SHP77 treated with DMSO at 0.1 percent for 48 hours (cell line): ENCODE results near the gene CRIP3.

Source experiments
- DNase-seq: peaks from one replicate; lab custom pipeline; 2025; lab: John Stamatoyannopoulos, UW

Gene CRIP3

DNA sequence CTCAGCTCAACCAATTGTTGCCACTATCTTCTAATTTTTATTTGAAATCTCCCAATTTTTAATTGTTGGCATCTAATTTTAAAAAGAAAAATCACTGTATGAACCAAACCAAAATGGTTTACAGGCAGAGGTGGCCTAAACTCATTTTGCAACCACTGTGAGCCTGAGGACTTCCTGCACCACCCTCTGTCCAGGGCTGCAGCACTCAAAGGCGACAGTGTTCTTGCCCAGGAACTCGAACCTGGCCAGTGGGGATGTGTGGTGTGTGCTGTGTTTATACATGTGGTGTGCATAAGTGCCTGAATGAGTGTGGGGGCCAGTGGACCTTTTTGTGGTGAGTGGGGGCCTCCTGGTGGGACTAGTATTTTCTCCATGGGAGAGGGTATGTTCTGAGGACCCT lies 34.9 kb downstream of the CRIP3 start:
- no peak for DNase-seq

DNA sequence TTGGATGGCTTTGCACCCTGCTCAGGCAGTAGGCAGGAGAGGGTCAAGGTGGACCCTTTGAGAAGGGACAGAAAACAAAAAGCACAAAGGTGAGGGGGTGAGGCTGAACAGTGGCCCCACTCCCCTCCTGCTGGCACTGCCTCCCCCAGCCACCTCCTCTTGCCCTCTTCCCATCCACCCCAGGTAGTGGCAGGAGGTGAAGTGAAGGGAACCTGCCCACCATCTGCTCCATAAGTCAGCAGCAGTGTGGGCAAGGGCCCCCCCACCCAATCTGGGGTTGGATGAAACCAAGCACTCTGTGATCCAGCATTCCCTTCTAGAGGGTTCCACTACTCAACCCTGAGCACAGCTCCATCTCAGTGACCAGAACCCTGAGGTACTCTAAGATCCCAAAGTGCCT lies 36.7 kb downstream of the CRIP3 start:
- no peak for DNase-seq

GRCh38 chr6:43271103-43271815 lies 37.4 kb downstream of the CRIP3 start:
- DNase-seq, result no peak

- DNase-seq, result no peak
Measured at GRCh38 chr6:43269273-43270007, 39.2 kb downstream of the CRIP3 start.

GRCh38 chr6:43268782-43269272 lies 39.8 kb downstream of the CRIP3 start:
- DNase-seq, result no peak

DNA sequence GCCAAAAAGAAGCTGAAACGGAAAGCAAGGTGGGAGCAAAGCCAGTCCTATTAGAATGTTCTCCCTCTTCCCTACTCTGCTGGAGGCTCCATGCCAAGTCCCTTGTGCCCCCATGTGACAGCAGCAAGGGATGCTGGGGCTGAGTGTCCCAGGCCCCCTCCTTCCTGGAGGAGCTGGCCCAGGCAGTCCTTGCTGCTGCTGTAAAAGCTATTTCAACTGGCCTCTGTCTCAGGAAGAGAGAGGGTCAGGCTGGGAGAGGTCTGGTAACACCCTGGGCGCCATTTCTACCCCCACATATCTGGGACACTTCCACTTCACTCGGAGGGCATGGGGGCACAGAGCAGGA lies 40.3 kb downstream of the CRIP3 start:
- DNase-seq, result peak; percentile 49

DNA sequence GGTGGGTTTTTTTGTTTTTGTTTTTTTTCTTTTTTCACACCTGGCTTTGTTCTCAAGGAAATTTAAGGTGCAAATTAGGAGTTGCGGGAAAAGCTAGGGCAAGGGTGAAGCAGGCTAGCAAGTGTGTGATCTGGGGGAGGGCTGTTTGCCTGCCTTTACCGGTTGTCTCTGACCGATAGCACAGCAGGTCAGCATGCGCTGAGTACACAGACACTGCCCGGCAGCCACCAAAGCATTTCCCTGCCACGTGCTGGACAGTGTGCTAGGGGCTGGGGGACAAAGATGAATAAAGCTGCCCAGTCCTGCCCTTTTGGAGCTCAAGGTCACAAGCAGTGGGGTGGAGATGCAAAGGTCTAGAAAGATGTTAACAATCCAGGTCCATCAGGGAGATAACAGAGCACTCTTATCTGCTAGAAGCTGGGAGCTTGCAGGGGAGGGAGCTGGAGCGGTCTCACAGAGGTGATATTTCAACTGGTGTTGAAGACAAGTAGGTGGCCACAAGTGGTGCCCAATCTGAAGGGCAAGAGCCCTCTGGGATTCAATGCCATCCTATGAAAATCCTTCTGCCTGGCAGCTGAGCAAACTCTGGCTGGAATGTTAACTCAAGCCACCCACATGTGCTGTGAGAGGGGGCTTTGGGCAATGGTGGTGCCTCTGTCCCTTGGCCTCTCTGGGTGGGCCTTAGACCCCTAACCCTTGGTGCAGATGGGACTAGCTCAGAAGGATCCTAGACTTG lies 40.8 kb downstream of the CRIP3 start:
- peak; percentile 49 for DNase-seq

GRCh38 chr6:43265564-43265963 lies 43.1 kb downstream of the CRIP3 start:
- DNase-seq, result no peak

- DNase-seq, result no peak
Measured at GRCh38 chr6:43264599-43265145, 44.0 kb downstream of the CRIP3 start.

DNA sequence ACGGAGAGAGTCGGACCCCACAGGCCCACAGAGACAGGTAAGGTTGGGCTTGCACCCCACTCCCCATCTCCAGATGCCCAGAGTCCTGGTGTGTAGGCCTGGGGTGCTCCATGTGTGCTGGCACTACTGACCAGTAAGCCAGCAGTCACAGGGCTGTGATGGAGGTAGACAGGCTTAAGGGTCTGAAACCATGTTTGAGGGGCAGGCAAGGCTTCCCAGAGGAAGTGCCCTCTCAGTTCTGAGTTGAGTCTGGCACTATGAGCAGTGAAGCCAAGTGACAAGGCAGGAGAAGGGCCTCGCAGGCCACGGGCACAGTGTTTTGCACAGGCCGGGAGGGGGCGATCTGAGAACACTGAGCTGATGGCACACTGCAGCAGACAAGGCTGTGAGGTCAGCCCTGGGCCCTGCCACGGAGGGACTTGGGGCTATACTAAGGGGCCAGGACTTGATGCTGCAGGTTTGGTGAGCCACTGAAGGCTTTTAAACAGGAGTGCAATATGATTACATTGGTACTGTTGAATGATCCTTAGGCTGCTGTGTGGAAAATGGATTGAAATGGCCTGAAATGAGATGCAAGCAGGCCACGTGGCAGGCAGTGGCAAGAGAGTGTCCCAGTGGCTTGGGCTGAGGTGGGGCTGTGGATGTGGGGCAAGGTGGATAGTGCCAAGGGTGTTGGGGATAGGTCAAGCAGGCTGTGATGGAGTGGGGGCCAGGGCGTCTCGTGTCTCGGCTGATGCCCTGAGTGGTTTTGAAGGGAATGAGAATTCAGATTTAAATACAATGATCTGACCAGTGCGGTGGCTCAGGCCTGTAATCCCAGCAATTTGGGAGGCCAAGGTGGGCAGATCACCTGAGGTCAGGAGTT lies 45.1 kb downstream of the CRIP3 start:
- peak; percentile 15 for DNase-seq

- DNase-seq, result no peak
Measured at GRCh38 chr6:43262780-43263313, 45.8 kb downstream of the CRIP3 start.

GRCh38 chr6:43262000-43262779 lies 46.4 kb downstream of the CRIP3 start:
- DNase-seq, result no peak

GRCh38 chr6:43261198-43261597 lies 47.4 kb downstream of the CRIP3 start:
- DNase-seq, result no peak

GRCh38 chr6:43260791-43261190 lies 47.8 kb downstream of the CRIP3 start:
- DNase-seq, result no peak

DNA sequence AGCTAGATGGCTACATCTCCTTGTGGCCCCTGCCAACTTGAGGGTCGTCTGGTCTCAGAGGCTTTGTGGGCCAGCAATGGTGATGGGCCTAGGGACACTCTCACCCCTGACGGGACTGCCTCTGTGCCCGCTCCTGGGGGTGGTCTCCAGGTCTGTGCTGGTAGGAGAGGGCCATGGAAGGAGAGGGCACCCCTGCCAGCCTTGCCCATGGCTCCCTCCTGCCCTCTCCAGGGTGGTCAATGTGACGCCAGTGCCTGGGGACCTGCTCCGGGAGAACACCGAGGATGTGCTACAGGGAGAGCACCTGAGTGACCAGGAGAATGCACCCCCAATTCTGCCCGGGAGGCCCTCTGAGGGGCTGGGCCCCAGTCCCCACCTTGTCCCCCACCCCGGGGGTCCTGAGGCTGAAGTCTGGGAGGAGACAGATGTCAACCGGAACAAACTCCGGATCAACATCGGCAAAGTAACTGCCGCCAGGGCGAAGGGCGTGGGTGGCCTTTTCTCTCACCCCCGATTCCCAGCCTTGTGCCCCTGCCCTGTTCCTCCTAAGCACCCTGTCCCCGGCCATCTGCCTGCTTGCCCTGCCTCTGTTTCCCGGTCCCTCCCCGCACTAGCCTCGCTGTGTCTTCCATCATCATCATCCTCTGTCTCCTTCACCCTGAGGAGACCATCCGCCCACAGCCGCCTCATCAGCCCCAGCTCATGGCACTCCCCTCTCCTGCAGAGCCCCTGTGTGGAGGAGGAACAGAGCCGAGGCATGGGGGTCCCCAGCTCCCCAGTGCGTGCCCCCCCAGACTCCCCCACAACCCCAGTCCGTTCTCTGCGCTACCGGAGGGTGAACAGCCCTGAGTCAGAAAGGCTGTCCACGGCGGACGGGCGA lies 49.6 kb downstream of the CRIP3 start:
- DNase-seq, result no peak

DNA sequence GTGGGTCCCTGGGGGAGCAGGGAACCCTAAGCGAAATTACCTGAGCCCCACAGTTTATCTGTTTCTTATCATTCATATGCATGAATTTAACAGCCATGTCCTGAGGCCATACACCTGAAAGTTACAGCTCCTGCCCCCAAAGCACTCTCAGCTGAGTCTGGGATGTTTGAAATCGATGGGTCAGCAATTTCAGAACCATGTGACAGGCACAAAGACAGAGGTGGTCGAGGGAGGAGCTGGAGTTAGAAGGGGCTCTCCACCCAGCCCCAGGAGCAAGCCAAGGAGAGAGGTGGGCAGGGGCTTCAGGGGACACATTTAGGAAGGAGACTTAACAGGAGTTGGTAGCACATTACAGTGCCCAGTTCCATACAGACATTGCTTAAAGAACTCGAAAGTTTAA lies 50.4 kb downstream of the CRIP3 start:
- DNase-seq, result no peak

GRCh38 chr6:43257367-43258145 lies 51.1 kb downstream of the CRIP3 start:
- DNase-seq, result no peak

DNA sequence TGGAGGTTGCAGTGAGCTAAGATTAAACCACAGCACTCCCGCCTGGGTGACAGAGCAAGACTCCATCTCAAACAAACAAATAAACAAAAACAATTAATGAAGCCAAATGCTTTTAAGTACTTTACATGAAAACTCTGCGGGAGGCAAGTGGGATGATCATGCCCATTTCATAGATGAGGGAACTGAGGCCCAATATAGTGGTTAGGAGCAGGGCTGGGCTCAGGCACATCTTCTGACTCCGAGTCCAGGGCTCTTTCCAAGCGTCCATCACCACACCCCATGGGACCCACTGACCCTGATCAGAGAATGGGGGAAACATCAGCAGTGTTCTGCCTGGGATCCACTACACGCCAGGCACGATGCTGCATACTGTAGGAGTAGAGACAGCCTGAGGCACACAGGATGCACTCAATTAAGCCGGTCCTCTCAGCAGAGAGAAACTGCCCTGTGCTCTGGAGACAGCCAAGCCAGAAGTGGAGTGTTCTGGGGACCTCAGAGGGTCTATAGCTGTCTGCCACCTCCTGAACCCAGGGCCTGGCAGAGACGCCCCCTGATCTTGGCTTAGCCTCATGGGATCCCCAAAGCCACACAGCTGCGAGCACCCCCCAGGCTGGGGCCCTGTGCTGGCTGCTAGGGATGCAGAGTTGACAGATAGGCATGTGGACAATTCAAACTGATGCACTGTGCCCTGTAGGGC lies 51.8 kb downstream of the CRIP3 start:
- no peak for DNase-seq
